Measurements from ENCODE around the gene PRRG2. TPM values are rescaled to one million over a fixed set of nuclear protein-coding genes. Genes with fewer than 3 reads are reported as not detected.
A peak's percentile ranks its signal among the peaks of the same experiment; 100 is the strongest.
"Not testable (repeated sequence)": the region's sequence is repeated elsewhere in the genome, so short reads cannot be mapped to it uniquely, and the experiment has no call there.

PRRG2 gene
- total RNA-seq, 6 experiments from 2014 or later, result 2.5 to 5.9 (median 3.1) TPM

GRCh38 chr19:49632576-49632975 lies 51.5 kb downstream of the PRRG2 start:
- 94% methylated on average over 5 of the region's 5 CpGs for WGBS (ENCODE audit: insufficient coverage, low coverage, low lambda C conversion rate, missing lambda C conversion rate)
- intact Hi-C loops (cut with DNase I), result no loop called here
- no peaks in the 10 kb centered on the region for H3K9me3 ChIP-seq
- H3K4me3 ChIP-seq, result no peak overlapping the region
- H3K27me3 ChIP-seq, result no peaks in the 10 kb centered on the region
- DNase-seq (no peak), ATAC-seq (no peak)
- H3K36me3 ChIP-seq, result no peaks in the 10 kb centered on the region
- TF ChIP-seq POLR2A (IDR thresholded peaks at IDR 0.05), result no peak
- no peak for TF ChIP-seq CTCF (IDR thresholded peaks at IDR 0.05)
- no peak overlapping the region for H3K27ac ChIP-seq
- peaks cover 0 to 8% (median 0%) of the 10 kb centered on the region in 4 donors for H3K4me1 ChIP-seq

GRCh38 chr19:49633273-49633672 lies 52.2 kb downstream of the PRRG2 start:
- H3K4me3 ChIP-seq; H3K9me3 ChIP-seq; DNase-seq; H3K27me3 ChIP-seq; intact Hi-C loops (cut with DNase I); H3K36me3 ChIP-seq; H3K27ac ChIP-seq; ATAC-seq; H3K4me1 ChIP-seq: not testable (repeated sequence)
- WGBS (ENCODE audit: insufficient coverage, low coverage, low lambda C conversion rate, missing lambda C conversion rate), result 63% methylated on average over 5 of the region's 9 CpGs

- 45% methylated on average over 11 of the region's 24 CpGs for whole genome bisulfite sequencing (ENCODE audit: insufficient coverage, low coverage, low lambda C conversion rate, missing lambda C conversion rate)
- ATAC-seq (no peak), DNase-seq (peak in 1 of 3 donors; percentile 21)
- intact Hi-C loops (cut with DNase I), result no loop called here
- no peaks in the 10 kb centered on the region for H3K36me3 ChIP-seq
- no peaks in the 10 kb centered on the region for H3K27me3 ChIP-seq
- H3K9me3 ChIP-seq, result no peaks in the 10 kb centered on the region
- H3K27ac ChIP-seq, result no peak overlapping the region
- TF ChIP-seq CTCF (IDR thresholded peaks at IDR 0.05) (no peak), POLR2A (IDR thresholded peaks at IDR 0.05) (no peak)
- no peak overlapping the region for H3K4me3 ChIP-seq
- H3K4me1 ChIP-seq, result peaks cover 0 to 8% (median 0%) of the 10 kb centered on the region in 4 donors
Observed at GRCh38 chr19:49635530-49636232, 54.6 kb downstream of the PRRG2 start.

- Histone ChIP-seq H3K4me3 (no peak overlapping the region), H3K27me3 (no peaks in the 10 kb centered on the region), H3K9me3 (no peaks in the 10 kb centered on the region), H3K27ac (no peak overlapping the region), H3K4me1 (peaks cover 0 to 12% (median 0%) of the 10 kb centered on the region in 4 donors), H3K36me3 (no peaks in the 10 kb centered on the region)
- peak in 1 of 3 donors; percentile 23 for DNase-seq
- WGBS (ENCODE audit: insufficient coverage, low coverage, low lambda C conversion rate, missing lambda C conversion rate), result 68% methylated on average over 6 of the region's 30 CpGs
- ATAC-seq, result no peak
- intact Hi-C loops (cut with DNase I), result no loop called here
- TF ChIP-seq CTCF (IDR thresholded peaks at IDR 0.05), result no peak
- no peak for TF ChIP-seq POLR2A (IDR thresholded peaks at IDR 0.05)
Observed at GRCh38 chr19:49636233-49636932, 55.3 kb downstream of the PRRG2 start.
